ENCODE measurements around the gene WDR90.
A peak's percentile ranks its signal among the peaks of the same experiment; 100 is the strongest.

Gene WDR90

GRCh38 chr16:647173-647902 lies 1.8 kb upstream of the WDR90 start:
- no peak for TF ChIP-seq CTCF (IDR thresholded peaks at IDR 0.05; ENCODE audit: insufficient read depth, low read depth, low read length, missing control alignments)
- H3K4me3 ChIP-seq (ENCODE audit: low read depth, low read length): peak overlapping the region; percentile 75
- DNase-seq (ENCODE audit: low read depth): no peak

GRCh38 chr16:648071-648780 lies 939 bp upstream of the WDR90 start:
- DNase-seq (ENCODE audit: low read depth): peak; percentile 76
- peak; percentile 73 for TF ChIP-seq CTCF (IDR thresholded peaks at IDR 0.05; ENCODE audit: insufficient read depth, low read depth, low read length, missing control alignments)
- peak overlapping the region; percentile 75 for H3K4me3 ChIP-seq (ENCODE audit: low read depth, low read length)

- TF ChIP-seq CTCF (IDR thresholded peaks at IDR 0.05; ENCODE audit: insufficient read depth, low read depth, low read length, missing control alignments): no peak
- H3K4me3 ChIP-seq (ENCODE audit: low read depth, low read length): peak overlapping the region; percentile 75
- peak; percentile 49 for DNase-seq (ENCODE audit: low read depth)
Observed at GRCh38 chr16:649631-650030, 466 bp downstream of the WDR90 start.

- no peak for DNase-seq (ENCODE audit: low read depth)
- no peak for TF ChIP-seq CTCF (IDR thresholded peaks at IDR 0.05; ENCODE audit: insufficient read depth, low read depth, low read length, missing control alignments)
- H3K4me3 ChIP-seq (ENCODE audit: low read depth, low read length): no peak overlapping the region
Observed at GRCh38 chr16:651844-652243, 2.7 kb downstream of the WDR90 start.

GRCh38 chr16:652454-653305 lies 3.5 kb downstream of the WDR90 start:
- no peak for TF ChIP-seq CTCF (IDR thresholded peaks at IDR 0.05; ENCODE audit: insufficient read depth, low read depth, low read length, missing control alignments)
- no peak for DNase-seq (ENCODE audit: low read depth)
- H3K4me3 ChIP-seq (ENCODE audit: low read depth, low read length): no peak overlapping the region

- no peak for DNase-seq (ENCODE audit: low read depth)
- H3K4me3 ChIP-seq (ENCODE audit: low read depth, low read length): no peak overlapping the region
- TF ChIP-seq CTCF (IDR thresholded peaks at IDR 0.05; ENCODE audit: insufficient read depth, low read depth, low read length, missing control alignments): no peak
Observed at GRCh38 chr16:654034-654433, 4.9 kb downstream of the WDR90 start.

Measured in GM12865 (cell line).